Left lung (tissue), 10 donors: ENCODE data around the gene AP2A2. TPM values are rescaled to one million over a fixed set of nuclear protein-coding genes. Genes with fewer than 3 reads are reported as not detected.
A peak's percentile ranks its signal among the peaks of the same experiment; 100 is the strongest.

ENCODE experiments used
- ATAC-seq: fragments of 200-7000 bp; cut with Tn5 transposase; one replicate; pipeline ENCODE4 v1.9.1; 2020; ENCODE audit warnings: moderate library complexity
- DNase-seq, 4 donors: peaks; one replicate each; pipeline ENCODE4 v3.0.0-alpha.2; 2013 to 2020
- H3K27ac ChIP-seq, 2 donors: fragments of 200-600 bp; sonication (generic) in 1 of 2; one replicate each; pipeline versions ENCODE4 v1.5.0 to v1.8.0; 2020 to 2021
- H3K27me3 ChIP-seq, 2 donors: fragments of 200-600 bp; sonication (generic) in 1 of 2; one replicate each; pipeline versions ENCODE4 v1.5.0 to v1.8.0; 2020 to 2021
- H3K36me3 ChIP-seq, 2 donors: fragments of 200-600 bp; sonication (generic) in 1 of 2; one replicate each; pipeline versions ENCODE4 v1.5.0 to v1.8.0; 2020 to 2021
- H3K4me1 ChIP-seq, 2 donors: fragments of 200-600 bp; one replicate each; pipeline ENCODE4 v1.8.0; 2021
- H3K4me3 ChIP-seq, 2 donors: fragments of 200-600 bp; sonication (generic) in 1 of 2; one replicate each; pipeline versions ENCODE4 v1.5.0 to v1.8.0; 2020 to 2021; ENCODE audit warnings: mild to moderate bottlenecking in 1 of 2
- H3K9me3 ChIP-seq, 2 donors: fragments of 200-600 bp; sonication (generic) in 1 of 2; one replicate each; pipeline versions ENCODE4 v1.5.0 to v1.8.0; 2020 to 2021
- intact Hi-C, 2 donors: fragments of 100-400 bp; cut with DNase I; formaldehyde crosslinking; loops; one replicate each; pipeline versions ENCODE4 v1.11.2 to v1.14.2; 2022
- polyA plus RNA-seq, 6 donors: library from polyadenylated mRNA; unstranded; fragments of 120-200 nt; gene quantifications; one replicate each; pipeline ENCODE4 v1.2.1, GENCODE V29; 2013; ENCODE audit not compliant: insufficient read length in 6 of 6
- total RNA-seq, 2 donors: library from RNA; stranded (reverse); fragmentation: NEBNext Ultra II Directional; extraction: Animal tissue kit (Norgen Biotek cat#: 25700); gene quantifications; one replicate each; pipeline ENCODE4 v1.2.1, GENCODE V29; 2021
- TF ChIP-seq, protein P1 (sequence below), 2 donors: fragments of 200-600 bp; sonication (generic) in 1 of 2; IDR thresholded peaks; one replicate each; pipeline versions ENCODE4 v1.5.0 to v1.8.0; 2021; ENCODE audit warnings: antibody characterized with exemption in 2 of 2
- donor health status: DM: no; HTN: yes; CAD: no.
- donor health status: DM: no; HTN: no; CAD: no.

AP2A2 gene
- total and polyA plus RNA-seq, 8 donors = 77.0 to 98.4 (median 83.0) TPM

DNA sequence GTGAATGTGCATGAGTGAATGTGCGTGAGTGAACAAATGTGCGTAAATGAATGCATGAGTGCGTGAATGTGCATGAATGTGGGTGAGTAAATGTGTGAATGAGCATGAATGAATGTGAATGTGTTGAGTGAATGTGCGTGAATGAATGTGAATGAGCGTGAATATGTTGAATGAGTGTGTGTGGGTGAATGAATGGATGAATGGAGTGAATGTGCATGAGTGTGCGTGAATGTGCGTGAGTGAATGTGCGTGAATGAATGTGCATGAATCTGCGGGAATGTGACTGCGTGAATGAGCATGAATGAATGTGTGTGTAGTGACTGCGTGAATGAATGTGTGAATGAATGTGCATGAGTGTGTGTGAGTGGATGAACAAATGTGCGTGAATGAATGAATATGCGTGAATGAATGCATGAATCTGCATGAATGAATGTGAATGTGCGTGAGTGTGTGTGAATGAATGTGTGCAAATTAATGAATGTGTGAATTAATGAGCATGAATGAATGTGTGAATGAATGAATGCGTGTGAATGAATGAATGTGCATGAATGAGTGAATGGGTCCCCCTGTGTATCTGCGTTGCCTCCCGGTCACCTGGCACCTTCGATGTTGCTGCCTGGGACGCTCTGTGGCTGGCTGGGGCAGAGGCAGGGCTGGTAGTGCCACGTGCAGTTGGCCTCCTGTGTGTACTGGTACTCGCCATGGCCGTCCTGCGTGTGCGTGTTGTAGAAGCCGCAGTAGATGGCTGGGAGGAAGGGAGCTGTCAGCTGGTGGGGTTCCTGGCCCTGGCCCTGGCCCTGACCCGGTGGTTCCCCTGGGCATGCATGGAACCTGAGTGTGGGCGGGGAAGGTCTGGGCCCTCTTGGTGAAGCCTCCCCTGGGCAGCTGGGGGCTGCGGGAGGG lies 97.5 kb downstream of the AP2A2 start:
- Histone ChIP-seq H3K27ac (no peak overlapping the region), H3K27me3 (no peaks in the 10 kb centered on the region), H3K9me3 (no peaks in the 10 kb centered on the region), H3K36me3 (no peaks in the 10 kb centered on the region), H3K4me3 (no peak overlapping the region), H3K4me1 (no peaks in the 10 kb centered on the region)
- ATAC-seq (no peak), DNase-seq (peak in 1 of 4 donors; percentile 73)
- TF ChIP-seq, protein P1, sequence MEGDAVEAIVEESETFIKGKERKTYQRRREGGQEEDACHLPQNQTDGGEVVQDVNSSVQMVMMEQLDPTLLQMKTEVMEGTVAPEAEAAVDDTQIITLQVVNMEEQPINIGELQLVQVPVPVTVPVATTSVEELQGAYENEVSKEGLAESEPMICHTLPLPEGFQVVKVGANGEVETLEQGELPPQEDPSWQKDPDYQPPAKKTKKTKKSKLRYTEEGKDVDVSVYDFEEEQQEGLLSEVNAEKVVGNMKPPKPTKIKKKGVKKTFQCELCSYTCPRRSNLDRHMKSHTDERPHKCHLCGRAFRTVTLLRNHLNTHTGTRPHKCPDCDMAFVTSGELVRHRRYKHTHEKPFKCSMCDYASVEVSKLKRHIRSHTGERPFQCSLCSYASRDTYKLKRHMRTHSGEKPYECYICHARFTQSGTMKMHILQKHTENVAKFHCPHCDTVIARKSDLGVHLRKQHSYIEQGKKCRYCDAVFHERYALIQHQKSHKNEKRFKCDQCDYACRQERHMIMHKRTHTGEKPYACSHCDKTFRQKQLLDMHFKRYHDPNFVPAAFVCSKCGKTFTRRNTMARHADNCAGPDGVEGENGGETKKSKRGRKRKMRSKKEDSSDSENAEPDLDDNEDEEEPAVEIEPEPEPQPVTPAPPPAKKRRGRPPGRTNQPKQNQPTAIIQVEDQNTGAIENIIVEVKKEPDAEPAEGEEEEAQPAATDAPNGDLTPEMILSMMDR (IDR thresholded peaks at IDR 0.05) = no peak
- intact Hi-C loops = no loop called here

DNA sequence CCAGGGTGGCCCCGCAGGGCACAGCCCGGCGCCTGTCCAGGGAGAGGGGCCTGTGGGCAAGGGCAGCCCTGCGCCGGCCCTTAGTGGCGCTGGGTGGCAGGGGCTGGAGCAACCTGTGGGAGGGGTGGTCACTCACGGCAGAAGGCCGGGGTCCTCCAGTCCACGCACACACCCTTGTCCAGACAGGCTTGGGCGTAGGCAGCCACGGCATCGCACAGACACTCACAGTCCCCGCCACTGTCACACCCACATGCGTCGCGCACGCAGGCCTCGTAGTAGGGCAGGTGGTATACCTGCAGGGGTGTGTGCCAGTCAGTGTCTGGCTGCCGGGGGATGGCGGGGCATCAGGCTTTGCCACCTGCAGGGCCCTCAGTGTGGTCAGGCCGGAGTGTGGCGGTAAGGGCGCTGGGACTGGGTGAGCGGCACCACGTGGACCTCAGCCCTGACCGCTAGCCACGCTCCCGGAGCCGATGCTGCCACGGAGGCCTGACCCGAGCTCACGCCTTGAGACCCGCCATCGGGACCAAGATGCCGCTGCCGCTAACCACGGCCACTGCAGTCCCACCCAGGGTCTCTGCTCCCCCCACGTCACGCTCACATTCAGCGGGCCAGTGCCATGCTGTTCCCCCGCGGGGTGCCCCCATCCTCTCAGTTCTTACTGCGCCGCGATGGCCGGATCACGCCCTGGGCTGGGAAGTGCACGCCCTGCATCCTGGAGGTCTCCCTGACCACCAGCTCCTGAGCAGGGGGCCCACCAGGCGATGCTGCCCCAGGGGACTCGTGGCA lies 98.3 kb downstream of the AP2A2 start:
- Histone ChIP-seq H3K27me3 (peaks cover 0 to 2% of the 10 kb centered on the region in 2 donors), H3K4me3 (no peak overlapping the region), H3K9me3 (no peaks in the 10 kb centered on the region), H3K27ac (no peak overlapping the region), H3K4me1 (no peaks in the 10 kb centered on the region), H3K36me3 (no peaks in the 10 kb centered on the region)
- intact Hi-C loops = no loop called here
- TF ChIP-seq, protein P1 (IDR thresholded peaks at IDR 0.05) = no peak
- ATAC-seq (no peak), DNase-seq (peak in 1 of 4 donors; percentile 76)

DNA sequence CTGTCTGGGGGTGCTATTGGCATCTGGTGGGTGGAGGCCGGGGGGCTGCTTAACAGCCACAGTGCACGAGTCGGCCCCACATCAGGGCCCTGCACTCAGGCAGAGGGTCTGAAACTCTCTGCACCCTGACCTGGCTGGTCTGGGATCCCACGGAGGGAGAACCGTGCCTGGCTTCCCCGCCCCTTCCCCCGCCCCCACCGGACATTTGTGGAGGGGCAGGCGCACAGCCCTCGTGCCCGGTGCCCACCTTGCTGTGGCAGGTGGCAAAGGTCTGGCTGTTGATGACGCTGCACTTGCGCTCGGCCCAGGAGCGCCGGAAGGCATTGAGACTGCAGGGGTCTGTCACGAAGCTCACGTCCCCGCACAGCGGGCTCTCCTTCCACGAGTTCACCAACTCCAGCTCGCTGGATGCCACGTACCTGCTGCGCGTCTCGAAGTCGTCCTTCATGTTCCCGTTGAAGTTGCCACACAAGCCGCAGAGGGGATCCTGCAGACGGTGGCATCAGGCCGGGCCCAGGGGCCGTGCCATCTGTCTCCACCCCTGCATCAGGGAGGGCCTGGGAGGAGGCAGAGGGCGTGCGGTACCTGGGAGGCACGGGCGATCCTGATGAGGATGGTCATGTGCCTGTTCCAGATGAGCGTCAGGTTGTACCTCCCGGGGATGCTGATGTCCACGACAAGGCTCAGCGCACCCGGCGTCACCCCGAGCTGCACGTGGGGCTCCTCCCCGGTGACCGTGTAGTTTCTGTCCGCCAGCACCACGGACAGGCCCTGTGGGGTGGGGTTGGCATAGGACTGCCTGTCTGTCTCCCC lies 99.1 kb downstream of the AP2A2 start:
- Histone ChIP-seq H3K36me3 (no peaks in the 10 kb centered on the region), H3K4me3 (no peak overlapping the region), H3K27ac (no peak overlapping the region), H3K9me3 (no peaks in the 10 kb centered on the region), H3K4me1 (no peaks in the 10 kb centered on the region), H3K27me3 (peaks cover 0 to 10% of the 10 kb centered on the region in 2 donors)
- intact Hi-C loops = no loop called here
- TF ChIP-seq, protein P1 (IDR thresholded peaks at IDR 0.05) = no peak
- peak in 1 of 4 donors; percentile 75 for DNase-seq
- ATAC-seq = no peak

DNA sequence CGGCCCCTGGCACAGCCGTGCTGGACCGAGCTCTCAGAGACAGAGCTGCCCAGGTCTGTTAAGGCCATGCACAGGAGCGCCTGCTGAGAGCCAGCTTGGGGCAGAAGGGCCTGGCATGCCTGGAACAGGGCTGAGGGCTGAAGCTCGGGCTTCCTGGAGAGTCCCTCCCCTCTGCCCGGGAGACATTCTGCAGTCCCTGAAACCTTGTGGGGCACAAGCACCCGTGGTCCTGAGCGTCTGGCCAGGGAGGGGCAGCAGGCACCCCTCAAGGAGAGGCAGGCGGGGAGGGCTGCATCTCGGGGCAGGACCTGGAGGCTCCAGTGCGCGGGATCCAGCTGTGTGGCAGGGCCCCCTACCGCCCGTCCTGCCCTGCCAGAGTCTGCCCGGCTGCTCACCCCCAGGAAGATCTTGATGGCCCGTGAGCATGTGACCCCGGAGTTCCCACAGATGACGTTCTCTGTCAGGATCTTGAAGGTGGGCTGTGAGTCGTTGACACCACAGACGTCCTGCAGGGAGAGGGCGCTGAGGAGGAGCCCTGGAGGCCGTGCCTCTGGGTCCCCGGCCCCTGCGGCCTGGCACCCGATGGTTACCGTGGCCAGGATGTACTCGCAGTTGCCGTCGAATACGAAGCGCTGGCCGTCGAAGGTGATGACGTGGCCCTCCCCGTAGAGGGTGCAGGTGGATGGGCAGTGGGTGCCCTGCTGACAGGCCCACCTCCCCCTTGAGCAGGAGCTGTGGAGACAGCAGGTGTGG lies 99.9 kb downstream of the AP2A2 start:
- ATAC-seq = no peak
- TF ChIP-seq, protein P1 (IDR thresholded peaks at IDR 0.05) = no peak
- intact Hi-C loops = no loop called here
- Histone ChIP-seq H3K4me3 (no peak overlapping the region), H3K27ac (no peak overlapping the region), H3K9me3 (no peaks in the 10 kb centered on the region), H3K4me1 (no peaks in the 10 kb centered on the region), H3K27me3 (peaks cover 0 to 17% of the 10 kb centered on the region in 2 donors), H3K36me3 (no peaks in the 10 kb centered on the region)
- peak in 1 of 4 donors; percentile 74 for DNase-seq
